Measurements from ENCODE around the gene C20orf204. TPM values are rescaled to one million over a fixed set of nuclear protein-coding genes. Genes with fewer than 3 reads are reported as not detected.

C20orf204 gene
- total and polyA plus RNA-seq, 10 of the 15 experiments (the other 5 are each of a cell fraction or from before 2014, with no cell fraction given): 0.24 to 56.0 (median 12.4) TPM

- TF ChIP-seq, protein P1, sequence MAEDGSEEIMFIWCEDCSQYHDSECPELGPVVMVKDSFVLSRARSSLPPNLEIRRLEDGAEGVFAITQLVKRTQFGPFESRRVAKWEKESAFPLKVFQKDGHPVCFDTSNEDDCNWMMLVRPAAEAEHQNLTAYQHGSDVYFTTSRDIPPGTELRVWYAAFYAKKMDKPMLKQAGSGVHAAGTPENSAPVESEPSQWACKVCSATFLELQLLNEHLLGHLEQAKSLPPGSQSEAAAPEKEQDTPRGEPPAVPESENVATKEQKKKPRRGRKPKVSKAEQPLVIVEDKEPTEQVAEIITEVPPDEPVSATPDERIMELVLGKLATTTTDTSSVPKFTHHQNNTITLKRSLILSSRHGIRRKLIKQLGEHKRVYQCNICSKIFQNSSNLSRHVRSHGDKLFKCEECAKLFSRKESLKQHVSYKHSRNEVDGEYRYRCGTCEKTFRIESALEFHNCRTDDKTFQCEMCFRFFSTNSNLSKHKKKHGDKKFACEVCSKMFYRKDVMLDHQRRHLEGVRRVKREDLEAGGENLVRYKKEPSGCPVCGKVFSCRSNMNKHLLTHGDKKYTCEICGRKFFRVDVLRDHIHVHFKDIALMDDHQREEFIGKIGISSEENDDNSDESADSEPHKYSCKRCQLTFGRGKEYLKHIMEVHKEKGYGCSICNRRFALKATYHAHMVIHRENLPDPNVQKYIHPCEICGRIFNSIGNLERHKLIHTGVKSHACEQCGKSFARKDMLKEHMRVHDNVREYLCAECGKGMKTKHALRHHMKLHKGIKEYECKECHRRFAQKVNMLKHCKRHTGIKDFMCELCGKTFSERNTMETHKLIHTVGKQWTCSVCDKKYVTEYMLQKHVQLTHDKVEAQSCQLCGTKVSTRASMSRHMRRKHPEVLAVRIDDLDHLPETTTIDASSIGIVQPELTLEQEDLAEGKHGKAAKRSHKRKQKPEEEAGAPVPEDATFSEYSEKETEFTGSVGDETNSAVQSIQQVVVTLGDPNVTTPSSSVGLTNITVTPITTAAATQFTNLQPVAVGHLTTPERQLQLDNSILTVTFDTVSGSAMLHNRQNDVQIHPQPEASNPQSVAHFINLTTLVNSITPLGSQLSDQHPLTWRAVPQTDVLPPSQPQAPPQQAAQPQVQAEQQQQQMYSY (CRISPR knock-in tag; IDR thresholded peaks at IDR 0.05): no peak
- no peak for TF ChIP-seq CHD4 (IDR thresholded peaks at IDR 0.05)
- no peak for TF ChIP-seq HDAC6 (IDR thresholded peaks at IDR 0.05; ENCODE audit: unreplicated experiment)
- no peak for TF ChIP-seq ATF7 (IDR thresholded peaks at IDR 0.05; ENCODE audit: low read depth)
- TF ChIP-seq, protein P2, sequence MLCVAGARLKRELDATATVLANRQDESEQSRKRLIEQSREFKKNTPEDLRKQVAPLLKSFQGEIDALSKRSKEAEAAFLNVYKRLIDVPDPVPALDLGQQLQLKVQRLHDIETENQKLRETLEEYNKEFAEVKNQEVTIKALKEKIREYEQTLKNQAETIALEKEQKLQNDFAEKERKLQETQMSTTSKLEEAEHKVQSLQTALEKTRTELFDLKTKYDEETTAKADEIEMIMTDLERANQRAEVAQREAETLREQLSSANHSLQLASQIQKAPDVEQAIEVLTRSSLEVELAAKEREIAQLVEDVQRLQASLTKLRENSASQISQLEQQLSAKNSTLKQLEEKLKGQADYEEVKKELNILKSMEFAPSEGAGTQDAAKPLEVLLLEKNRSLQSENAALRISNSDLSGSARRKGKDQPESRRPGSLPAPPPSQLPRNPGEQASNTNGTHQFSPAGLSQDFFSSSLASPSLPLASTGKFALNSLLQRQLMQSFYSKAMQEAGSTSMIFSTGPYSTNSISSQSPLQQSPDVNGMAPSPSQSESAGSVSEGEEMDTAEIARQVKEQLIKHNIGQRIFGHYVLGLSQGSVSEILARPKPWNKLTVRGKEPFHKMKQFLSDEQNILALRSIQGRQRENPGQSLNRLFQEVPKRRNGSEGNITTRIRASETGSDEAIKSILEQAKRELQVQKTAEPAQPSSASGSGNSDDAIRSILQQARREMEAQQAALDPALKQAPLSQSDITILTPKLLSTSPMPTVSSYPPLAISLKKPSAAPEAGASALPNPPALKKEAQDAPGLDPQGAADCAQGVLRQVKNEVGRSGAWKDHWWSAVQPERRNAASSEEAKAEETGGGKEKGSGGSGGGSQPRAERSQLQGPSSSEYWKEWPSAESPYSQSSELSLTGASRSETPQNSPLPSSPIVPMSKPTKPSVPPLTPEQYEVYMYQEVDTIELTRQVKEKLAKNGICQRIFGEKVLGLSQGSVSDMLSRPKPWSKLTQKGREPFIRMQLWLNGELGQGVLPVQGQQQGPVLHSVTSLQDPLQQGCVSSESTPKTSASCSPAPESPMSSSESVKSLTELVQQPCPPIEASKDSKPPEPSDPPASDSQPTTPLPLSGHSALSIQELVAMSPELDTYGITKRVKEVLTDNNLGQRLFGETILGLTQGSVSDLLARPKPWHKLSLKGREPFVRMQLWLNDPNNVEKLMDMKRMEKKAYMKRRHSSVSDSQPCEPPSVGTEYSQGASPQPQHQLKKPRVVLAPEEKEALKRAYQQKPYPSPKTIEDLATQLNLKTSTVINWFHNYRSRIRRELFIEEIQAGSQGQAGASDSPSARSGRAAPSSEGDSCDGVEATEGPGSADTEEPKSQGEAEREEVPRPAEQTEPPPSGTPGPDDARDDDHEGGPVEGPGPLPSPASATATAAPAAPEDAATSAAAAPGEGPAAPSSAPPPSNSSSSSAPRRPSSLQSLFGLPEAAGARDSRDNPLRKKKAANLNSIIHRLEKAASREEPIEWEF (IDR thresholded peaks at IDR 0.05; ENCODE audit: insufficient replicate concordance, low read depth, low read length): no peak
- no peak for TF ChIP-seq MEF2A (IDR thresholded peaks at IDR 0.05; ENCODE audit: insufficient read depth, low read depth, low read length)
Observed at GRCh38 chr20:64075556-64075955, 39.6 kb downstream of the C20orf204 start (continued).

Data from GM12878 (cell line).